HG03135 (cell line): ENCODE results near the gene RGS6.

Experiments used
- ATAC-seq: cut with Tn5 transposase; IDR thresholded peaks from one replicate; pipeline ENCODE4 v1.9.1; 2021; ENCODE audit warnings: mild to moderate bottlenecking, moderate library complexity; ENCODE audit not compliant: unreplicated experiment

RGS6 gene

DNA sequence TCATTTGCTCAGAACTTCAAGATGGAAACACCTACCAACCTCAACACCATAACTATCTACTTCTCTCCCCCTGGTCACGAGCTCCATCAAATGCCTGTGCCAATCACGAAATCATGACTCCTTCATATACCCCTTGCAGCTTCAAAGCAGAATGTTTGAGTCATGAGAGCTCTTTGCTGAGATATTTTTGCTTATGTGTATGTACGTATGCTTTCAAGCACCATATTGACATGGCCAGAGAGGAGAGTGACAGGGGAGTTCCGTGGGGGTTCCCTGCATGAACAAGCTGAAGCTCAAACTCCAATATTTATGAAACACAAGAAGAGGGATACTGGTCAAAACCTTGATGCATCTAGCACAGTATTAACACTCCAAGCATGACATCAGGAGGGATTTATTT, 587.3 kb downstream of the RGS6 start:
- ATAC-seq = peak; percentile 20

GRCh38 chr14:72521045-72521444, 588.8 kb downstream of the RGS6 start:
- no peak for ATAC-seq

- no peak for ATAC-seq
These were observed 589.9 kb downstream of the RGS6 start for GRCh38 chr14:72521968-72522741.

- no peak for ATAC-seq
These were observed 590.6 kb downstream of the RGS6 start for GRCh38 chr14:72522847-72523246.

DNA sequence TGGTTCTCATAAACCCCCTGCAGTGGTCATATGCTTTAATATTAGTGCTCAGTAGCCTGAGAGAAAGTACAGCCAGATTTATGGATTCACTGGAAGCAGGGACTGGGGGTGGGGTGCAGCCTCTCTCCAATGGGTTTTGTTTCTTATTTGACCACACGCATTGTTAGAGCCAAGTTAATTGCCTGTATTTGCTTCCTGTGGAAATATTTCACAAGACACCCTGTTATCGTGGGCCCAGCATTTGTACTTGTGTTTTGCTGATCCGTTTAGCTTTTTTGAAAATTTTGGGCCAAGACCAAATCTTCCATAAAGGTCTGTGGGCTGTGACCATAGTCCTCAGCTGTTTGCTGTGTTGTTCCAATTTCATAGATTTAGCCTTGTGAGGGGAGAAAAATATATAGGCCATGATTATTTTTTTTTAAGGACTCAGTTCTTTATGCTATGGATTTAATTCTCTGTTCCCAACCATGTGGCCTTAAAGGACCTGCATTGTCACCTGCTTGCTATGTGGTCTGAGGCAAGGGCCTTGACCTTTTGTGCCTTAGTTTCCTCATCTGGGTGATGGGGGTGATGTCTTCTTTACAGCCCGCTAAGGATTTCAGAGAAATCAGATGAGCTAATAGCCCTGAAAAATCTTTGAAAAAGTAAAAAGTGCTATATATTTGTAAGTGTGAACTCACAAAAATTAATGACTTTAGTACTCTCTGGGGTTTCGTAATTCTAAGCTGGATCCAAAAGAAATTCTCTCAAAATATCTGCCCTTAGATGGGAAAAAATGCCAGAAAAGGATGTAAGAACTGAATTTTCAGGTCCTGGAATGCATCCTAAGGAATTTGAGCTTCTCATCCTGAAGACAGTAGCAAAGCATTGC, 591.4 kb downstream of the RGS6 start:
- ATAC-seq = no peak

DNA sequence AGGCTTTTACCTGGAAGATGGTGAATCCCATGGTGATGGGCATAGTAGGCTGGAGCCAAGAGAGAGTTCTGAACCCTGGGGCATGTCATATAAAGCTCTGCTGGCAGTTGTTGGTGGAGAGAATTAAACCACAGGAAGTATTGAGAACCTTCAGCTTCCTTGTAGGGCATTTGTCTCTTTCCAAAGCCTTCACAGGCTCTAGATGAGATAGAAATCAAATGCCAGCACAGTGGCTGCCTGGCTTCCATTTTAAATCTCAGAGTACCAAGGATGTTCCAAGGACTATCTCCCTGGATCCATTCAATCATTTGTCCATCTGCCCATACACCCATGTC, 592.0 kb downstream of the RGS6 start:
- no peak for ATAC-seq

DNA sequence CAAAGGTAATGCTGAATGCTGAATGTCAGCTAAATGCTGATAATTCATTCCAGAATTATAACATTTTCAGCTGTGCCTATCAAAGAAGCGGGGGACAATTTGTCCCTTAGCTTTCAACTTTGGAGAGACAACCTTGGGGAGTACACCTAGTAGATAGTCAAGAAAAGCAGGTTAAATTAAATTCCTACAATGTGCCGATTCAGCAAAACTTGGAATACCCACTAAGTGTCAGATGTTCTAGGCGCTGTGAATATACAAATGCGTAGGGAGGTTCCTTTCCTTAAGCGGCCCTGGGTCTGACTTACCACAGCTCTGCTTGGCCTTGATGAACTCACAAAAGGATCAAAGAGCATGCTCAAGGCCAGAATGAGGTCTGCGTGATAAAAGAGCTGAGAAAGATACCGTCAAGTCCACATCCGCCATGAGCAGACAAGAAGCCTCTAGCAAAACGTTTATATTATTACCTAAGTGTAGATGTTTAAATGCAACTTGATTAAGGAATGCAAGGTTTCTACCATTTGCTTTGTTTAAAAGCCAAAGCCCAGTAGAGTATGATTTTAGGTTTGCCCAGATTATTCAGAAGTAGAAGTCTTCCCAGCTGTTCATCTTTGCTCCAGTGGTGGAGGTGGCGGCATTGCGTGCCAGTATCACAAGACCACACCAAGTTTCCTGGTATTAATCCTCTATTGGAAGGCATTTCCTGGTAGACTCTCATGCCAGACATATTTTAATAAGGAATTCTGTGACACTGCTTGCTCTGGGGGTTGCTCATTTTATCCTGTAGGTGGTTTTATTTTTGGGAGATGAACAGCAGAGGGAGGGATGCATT, 593.1 kb downstream of the RGS6 start:
- ATAC-seq = no peak

DNA sequence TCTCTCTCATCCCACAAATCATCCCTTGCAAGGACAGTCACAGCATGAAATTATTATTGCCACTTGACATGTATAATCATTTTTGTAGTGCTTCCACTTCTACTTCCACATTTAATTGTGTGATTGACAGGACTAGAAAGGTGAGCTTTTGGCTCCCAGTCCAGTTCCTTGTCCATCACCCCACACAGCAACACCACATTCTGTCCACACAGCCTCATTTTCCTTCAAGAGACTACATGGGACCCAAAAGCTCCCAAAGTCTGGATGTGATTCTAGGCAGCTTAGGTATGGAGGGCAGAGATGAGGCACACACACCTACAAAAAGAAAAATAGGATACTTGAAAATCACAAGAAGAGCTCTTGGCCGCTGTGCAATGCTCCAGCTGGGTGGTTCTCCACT, 595.4 kb downstream of the RGS6 start:
- ATAC-seq = no peak

- no peak for ATAC-seq
These were observed 596.0 kb downstream of the RGS6 start for GRCh38 chr14:72528059-72528862.

- no peak for ATAC-seq
These were observed 596.6 kb downstream of the RGS6 start for GRCh38 chr14:72528863-72529175.

- ATAC-seq = no peak
These were observed 600.6 kb downstream of the RGS6 start for GRCh38 chr14:72532686-72533454.

DNA sequence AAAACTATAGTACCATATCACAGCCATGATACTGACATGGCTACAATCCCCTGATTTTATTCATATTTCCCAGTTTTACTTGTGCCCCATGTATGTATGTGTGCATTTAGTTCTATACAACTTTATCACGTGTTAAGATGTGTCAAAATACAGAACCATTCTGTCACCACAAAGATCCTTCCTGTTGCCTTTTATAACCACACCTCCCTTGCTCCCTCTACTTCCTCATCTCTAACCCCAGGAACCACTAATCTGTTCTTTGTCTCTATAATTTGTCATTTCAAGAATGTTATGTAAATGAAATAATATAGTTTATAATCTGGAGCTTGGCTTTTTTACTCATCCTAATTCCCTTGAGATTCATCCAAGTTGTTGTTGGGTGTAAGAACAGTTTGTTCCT, 603.3 kb downstream of the RGS6 start:
- ATAC-seq = no peak

GRCh38 chr14:72538387-72538786, 606.2 kb downstream of the RGS6 start:
- ATAC-seq = no peak

DNA sequence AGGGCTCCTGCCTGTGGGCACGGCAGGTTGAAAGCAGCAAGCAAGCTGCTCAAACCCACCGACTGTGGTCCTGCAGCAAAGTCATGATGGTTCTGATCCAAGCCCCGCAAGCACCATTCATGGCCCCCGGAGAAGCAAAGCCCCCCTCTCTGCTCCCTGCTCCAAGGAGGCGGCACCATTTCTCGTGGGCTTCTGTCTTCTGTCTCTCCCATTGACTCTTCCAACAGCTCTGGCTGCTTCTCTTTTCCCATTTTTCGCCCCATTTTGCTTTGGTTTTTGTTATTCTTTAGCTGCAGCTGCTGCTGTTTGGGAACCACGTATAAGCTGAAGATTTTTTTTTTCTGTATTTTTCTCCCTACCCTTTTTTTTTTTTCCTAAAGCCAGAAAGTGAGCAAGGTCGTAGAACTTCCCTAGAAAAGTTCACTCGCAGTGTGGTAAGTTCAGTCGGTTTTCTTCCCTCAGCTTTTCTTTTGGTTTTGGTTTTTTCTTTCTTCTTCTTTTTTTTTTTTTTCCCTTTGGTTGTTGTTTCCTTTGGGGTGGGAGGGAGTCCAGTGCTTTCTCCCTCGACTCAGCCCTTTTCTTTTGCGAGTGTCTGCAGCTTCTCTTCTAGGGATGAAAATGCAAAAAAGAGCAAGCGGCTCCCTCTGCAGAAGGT, 607.6 kb downstream of the RGS6 start:
- ATAC-seq = no peak

- no peak for ATAC-seq
These were observed 608.6 kb downstream of the RGS6 start for GRCh38 chr14:72540836-72541235.

GRCh38 chr14:72541546-72541945, 609.3 kb downstream of the RGS6 start:
- no peak for ATAC-seq

DNA sequence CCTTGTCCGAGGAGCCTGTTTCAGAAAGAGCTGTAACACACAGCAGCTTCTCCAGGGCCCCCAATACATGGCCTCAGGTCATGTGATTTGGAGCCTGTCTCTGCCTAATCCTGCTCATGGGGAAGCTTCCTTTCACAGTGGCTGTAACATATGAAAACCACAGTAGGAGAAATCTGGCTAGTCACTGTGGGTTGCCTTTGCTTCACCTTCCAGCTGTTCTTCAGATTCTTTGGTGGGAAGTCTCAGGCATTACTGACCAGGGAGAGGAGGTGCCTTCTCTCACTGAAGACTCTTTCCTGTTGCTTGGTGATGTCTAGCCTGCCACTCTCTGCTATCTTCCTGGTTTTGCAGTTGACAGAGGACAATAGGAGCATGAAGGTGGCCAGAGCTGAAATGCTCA, 611.1 kb downstream of the RGS6 start:
- no peak for ATAC-seq

DNA sequence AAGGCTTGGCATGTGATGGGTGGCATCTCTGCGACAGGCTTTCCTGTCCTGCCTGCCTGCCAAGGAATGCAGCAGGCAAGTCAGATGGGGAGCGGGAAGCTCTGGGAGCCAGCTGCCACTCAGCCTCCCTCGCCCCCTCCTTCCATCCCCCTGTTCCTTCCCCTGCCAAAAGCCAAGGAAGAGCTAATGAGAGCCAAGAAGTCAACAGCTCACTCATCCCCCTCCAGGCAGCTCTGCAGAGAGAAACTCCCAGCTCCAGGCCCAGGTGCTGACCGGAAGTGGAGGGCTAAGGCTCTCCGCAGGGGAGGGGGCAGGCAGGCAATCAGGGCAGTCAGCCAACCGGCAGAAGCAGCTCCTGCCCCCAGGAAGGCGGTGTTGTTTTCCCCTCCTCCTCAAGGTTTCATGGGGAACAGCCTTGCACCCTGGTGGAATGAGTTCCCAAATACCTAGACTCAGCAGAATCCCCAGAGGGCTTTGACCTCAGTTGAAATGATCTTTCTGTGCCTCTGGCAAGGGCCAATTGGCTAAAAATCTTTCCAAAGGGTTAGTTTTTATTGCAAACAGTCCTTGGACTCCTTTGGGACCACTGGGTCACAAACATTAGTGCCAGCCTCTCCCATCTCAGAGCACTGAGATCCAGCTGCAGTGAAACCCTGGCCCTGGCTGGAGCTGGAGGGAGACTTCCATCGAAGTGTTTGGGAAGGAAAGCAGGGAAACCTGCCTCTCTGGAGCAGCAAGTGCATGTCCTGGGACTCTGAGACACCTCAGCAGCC, 612.6 kb downstream of the RGS6 start:
- ATAC-seq = no peak
